ENCODE results near the gene ABLIM2.
A peak's percentile ranks its signal among the peaks of the same experiment; 100 is the strongest.
"Not testable (repeated sequence)": the region's sequence is repeated elsewhere in the genome, so short reads cannot be mapped to it uniquely, and the experiment has no call there.

The ABLIM2 gene

DNA sequence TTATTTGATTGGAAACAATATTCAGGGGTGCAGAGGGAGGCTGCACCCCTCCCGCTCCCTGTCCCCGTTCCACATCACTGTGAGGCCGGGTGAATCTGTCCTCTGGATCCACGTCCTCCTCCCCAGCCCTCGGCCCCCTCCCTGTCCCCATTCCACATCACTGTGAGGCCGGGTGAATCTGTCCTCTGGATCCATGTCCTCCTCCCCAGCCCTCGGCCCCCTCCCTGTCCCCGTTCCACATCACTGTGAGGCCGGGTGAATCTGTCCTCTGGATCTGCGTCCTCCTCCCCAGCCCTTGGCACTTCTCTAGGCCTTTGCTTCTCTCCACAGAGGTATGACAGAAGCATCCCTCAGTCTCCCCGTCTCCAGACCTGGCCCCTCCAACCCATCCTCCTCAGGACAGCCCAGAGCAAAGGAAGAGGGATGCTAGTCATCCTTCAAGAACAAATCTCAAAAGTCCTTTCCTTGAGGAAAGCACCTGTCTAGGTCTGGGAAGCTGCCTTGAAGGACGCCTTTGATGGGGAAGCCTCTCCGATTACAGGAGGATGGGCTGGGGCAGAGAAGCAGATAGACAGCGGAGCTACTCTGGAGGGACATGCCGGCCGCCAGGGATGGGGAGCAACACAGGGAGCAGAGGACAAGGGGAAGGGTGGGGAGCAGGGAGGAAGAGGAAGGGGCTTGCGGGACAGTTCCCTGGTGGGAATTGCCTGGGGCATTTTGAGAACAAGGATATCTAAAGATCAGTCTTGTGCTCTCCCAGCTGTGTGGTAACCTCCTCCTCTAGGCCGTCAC, 208.1 kb downstream of the ABLIM2 start:
- no peak for DNase-seq

DNA sequence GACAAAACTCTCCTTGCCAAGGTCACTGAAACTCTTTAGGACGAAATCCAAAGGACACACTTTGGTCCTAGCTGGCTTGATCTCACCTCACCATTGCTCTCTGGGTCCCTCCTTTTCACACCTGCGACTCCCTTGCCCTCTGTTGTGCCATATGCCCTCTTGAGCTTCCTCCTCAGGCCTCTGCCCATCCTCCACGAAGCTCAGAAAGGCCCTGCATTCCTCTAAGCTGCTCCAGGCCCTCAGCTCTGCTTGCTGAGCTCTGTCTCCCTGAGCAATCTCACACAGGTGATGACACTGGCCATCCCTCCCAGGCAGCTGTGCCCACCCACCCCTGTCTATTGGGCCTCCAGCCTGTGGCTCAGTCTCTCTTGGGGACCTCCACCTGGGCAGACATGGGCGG, 208.9 kb downstream of the ABLIM2 start:
- no peak for DNase-seq

DNA sequence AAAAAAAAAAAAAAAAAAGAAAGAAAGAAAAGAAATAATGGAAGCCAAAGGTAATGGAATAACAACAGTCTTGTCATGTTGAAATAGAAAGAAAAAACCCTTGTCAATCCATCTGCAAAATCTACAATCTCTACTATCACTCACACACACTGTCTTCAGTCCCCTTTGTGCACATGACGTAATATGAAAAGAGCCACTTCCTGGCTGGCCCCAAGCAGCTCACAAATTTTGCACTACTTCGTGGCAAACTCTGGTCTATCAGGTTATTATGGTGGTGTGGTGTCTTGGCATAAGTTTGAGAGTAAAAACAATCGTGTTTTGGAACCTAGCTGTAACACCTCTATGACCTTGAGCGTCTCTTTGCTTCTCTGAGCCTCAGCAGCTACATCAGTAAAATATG, 210.7 kb downstream of the ABLIM2 start:
- DNase-seq: no peak

DNA sequence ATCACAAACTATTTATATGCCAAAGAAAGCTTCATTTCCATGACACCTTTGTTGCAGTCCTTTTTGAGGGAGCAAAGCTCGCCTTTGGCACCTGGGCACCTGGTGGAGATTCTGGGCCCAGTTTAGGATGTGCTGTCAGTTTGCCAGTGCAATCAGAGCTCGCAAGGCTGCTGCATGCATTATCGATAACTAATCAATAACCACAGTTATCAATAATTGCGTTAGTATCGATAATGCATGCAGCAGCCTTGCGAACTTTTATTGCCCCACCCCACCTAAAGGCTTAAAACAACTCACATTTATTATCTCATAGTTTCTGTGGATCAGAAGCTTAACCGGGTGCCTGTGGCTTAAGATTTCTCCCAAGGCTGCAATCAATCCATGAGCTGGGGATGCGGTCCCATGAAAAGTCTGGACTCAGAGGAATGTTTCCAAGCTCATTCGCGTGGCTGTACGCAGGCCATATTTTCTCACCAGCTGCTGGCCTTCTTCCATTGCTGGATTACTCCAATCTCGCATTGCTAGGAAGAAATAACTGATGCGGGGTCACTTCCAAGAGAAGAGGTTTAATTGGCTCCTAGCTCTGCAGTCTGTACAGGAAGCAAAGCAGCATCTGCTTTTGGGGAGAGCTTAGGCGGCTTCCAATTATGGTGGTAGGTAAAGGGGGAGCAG, 212.8 kb downstream of the ABLIM2 start:
- no peak for DNase-seq

DNA sequence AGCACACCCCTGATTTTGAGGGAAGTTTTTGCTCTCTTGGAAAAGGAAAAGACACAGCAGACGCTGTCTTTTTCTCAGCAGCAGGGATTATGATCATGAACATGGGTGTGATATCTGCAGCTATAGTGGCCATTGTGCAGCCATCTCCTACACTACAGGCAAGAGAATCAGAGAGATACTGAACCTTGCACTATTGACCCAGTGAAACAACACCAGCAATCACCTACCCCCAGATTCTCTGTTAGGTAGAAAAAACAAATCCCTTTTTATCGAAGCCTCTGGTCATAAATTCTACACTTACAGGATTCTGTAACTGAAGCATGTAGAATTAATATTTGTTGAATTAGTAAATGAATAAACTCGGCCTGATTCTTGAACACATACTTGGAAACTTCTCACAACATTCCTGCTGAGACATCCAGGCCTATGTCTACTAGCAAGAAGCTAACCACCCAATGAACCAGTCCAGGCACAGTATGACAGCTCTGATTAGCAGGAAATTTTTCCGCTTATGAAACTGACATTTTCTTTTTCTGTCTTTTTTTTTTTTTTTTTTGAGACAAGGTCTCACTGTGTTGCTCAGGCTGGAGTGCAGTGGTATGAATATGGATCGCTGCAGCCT, 213.9 kb downstream of the ABLIM2 start:
- DNase-seq: no peak

DNA sequence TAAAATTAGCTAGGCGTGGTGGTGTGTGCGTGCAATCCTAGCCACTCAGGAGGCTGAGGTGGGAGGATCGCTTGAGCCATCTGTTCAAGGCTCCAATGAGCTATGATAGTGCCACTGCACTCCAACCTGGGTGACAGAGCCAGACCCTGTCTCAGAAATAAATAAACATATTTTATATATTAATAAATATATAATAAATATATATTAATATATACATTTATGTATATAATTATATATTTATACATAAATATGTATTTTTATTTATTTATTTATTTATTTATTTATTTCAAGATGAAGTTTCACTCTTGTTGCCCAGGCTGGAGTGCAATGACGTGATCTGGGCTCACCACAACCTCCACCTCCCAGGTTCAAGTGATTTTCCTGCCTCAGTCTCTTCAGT, 214.9 kb downstream of the ABLIM2 start:
- DNase-seq: not testable (repeated sequence)

DNA sequence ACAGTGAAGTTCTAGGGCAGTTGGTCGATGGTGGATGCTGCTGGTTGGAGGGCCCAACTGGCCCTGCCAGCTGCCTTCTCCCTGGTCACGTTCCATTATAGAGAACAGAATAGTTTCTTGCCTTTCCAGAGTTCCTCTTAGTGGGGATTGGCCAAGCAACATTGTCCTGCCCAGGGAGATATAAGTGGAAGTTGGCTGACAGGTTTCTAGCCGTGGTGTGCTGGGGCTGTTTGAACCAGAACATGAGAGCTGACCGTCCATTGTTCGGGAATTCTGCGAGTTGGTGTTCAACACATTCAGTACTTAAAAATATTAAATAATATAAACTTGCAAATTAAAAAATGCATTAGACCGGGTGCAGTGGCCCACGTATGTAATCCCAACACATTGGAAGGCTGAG, 215.4 kb downstream of the ABLIM2 start:
- DNase-seq: no peak

DNA sequence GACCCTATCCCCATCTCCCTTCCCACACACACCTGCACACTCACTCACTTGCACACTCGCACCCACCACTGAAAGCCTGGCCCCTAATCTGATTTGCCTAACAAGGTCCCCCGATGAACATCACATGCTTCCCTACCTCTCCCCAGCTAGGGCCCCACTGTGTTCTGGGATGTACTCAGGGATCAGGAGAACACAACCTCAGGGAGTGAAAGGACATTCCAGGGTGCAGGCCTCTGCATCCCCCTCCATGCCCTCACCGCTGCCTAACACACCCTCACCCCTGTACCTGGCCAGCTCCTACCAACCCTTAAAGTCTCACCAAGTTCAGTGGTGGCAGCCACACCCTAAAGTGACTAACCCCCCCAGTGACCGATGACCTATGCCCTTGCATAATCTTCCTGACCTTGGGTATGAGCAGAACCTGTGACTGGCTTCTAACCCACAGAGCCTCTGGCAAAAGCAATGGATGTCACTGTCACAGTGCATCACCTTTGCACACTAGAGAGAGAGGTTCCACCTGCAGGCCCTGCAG, 216.6 kb downstream of the ABLIM2 start:
- DNase-seq: no peak

DNA sequence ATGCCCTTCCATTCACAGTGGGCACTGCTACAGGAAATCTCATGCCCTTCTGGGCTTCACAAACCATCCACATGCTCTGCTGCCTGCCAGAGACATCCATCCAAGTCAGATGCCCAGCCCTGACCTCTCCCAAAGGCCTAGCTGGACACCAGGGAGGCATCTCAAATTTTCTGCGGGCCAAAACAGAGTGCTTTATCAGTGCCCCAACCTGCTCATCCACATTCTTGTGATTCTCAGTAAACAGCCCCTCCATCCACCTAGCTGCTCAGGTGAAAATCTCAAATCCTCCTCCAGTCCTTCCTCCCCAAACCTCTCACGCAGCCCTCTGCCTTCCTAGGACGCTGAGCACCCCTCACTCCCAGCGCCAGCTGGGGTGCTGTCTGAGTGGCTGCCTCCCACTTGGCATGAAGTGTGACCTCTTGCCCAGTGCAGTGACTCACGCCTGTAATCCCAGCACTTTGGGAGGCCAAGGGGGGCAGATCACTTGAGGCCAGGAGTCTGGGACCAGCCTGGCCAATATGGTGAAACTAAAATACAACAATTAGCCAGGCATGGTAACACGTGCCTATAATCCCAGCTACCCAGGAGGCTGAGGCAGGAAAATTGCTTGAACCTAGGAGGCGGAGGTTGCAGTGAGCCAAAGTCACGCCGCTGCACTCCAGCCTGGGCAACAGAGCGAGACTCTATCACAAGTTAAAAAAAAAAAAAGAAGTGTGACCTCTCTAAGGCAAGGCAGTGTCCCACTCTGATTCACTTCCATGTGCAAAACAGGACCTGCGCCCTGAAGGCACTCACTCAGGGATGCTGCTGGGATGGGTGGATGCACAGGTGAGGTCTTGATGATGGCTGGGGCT, 217.3 kb downstream of the ABLIM2 start:
- no peak for DNase-seq

DNA sequence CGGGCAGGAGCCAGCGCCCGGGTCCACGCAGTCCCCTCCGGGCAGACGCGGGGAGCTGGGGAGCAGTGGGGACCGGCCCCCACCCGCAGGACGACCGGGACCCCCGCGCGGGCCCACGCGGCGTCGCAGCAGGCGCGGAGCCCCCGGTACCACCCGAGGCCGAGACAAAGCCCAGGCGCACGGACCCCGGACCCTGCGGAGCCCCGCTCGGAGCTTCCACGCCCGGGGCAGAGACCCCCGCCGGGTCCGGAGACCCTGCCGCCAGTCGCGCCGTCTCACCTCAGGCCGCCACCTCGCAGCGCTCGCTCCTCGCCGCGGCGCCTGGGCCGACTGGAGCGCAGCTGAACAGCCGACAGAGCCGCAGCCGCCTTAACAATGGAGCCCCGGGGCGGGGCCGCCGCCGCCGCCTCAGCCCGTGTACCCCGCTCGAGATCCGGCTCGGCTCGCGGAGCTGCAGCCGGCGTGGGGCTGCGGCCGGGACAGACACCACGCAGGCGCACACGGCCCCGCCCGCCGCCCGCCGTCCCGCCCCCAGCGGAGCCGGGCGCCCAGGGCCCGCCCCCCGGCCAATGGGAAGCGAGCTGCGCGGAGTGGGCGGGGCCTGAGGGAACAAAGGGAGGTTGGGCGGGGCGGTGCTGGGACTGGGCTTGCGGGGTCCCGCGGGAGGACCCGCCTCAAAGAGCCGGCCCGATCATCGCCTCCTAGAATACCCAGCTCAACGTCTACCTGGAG, 219.1 kb downstream of the ABLIM2 start, which contains the start of gene AFAP1:
AFAP1 (minus strand) TSS at position 485 of the 732 bp plus-strand sequence. CDS start 67,783 bp downstream, outside the sequence.
- DNase-seq: peak; percentile 92

DNA sequence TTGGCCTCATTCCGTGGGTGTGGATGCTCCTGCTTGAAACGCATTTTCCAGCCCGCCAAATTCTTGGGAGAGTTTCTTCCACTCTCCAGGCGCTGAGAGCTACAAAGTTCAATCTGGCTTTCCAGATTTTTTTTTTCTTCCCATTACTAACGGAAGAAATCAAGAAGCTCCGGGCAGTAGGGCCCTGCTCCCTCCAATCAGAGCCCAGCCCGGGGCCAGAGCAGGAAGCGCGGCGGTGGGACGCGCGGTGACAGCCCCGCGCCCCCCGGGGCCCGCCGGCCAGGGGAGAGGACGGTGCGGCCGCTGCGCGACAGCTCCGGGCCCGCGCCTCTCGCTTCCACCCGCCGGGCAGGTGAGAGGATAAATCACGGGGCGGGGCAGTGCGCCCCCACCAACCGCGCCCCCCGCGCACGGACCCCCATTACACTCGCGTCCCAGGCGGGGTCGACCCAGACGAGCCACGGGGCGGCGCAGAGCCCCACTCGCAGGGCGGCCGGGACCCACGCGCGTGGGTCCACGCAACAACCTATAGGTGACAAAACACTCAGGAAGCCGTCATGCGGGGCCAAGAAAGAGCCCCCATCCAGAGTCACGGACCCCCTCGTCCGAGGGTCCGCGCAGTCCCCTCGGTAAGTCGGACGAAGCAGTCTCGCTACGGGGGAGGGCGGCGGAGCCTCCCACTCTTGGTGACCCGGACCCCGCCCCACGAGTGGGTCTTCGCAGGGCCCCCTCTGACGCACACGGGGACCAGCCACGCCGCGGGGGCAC, 219.8 kb downstream of the ABLIM2 start:
- peak; percentile 44 for DNase-seq

DNA sequence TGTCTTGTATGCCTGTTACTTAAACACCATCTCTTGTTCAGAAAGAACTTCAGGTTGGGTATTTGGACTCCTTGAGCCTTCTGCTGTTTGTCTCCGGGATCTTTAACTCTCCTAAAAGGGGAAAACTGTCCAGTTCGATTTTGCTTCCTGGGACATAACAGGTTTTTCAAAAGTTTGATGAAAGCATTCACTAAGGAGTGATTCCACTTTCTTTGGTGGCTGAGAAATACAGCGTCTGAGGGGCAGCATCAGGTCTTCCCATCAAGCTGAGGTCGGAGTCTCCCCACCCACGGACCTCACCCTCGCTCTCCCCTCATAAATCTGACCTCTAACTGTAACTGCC, 220.4 kb downstream of the ABLIM2 start:
- no peak for DNase-seq

DNA sequence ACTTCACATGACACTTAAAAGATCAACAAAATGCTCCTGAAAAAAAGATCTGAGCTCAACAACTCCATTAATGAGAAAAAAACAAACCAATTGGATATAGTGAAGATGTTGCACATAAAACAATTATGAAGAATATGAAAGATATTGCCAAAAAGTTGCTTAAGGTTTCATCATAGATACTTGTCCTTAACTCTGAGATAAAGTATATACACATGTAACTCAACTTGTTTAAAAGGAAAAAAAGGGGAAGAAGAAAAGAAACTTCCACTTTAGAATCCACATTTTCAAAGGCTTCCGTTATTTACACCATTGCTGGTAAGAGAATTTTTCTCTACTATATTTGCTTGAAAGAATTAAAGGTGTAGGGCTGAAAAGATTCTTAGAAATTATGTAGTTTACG, 221.6 kb downstream of the ABLIM2 start:
- no peak for DNase-seq

DNA sequence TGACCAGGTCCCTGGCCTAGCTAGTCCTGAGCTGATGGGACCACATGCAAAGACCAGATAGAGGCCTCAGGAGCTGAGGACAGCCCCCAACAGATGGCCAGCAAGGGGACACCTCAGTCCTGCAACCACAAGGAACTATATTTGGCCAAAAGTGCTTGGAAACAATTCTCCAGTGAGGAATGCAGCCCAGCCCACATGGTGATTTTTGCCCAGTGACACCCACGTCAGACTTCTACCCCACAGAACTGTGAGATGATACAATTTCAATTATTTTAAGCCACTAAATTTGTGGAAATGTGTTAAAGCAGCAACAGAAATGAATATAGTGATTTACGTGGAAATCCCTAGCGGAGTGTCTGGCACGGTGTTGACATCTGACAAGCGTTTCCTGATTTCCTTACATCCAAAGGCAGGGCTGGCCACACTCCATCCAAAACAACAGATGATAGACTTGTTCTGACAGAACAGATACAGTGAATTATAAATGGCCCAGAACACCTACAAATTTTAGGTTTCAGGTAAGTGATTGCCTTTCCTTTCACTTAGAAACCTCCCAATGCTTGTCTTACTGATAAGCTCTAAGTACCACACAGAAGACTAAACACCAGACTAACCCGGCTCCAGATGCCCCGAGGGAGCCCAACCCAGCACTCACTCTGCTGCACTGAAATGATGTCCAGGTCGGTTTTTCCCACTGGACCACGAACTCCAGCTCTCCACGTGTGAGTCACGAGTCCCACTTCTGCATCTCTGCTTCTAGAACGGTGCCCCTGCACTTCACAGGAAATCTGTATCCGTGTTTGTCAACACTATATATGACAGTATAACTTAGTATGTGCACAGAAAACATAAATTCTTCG, 224.7 kb downstream of the ABLIM2 start:
- no peak for DNase-seq

DNA sequence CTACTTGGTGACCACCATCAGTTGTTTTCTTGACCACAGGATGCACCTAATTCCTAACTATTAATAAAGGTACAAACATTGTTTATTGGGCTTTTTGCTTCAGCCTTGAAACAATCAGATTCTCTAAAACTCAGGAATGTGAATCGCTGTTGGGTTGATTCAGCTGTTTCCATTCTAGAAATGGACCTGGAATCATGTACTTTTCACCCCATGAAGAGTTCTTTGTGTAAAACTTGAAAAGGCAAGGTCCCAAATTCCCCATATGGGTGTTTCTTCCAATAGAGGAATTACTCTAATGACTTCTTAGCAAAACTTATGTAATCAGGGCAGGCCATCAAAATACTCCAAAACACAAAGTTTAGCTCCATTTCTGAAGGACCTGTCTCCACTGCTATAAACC, 226.3 kb downstream of the ABLIM2 start:
- no peak for DNase-seq

DNA sequence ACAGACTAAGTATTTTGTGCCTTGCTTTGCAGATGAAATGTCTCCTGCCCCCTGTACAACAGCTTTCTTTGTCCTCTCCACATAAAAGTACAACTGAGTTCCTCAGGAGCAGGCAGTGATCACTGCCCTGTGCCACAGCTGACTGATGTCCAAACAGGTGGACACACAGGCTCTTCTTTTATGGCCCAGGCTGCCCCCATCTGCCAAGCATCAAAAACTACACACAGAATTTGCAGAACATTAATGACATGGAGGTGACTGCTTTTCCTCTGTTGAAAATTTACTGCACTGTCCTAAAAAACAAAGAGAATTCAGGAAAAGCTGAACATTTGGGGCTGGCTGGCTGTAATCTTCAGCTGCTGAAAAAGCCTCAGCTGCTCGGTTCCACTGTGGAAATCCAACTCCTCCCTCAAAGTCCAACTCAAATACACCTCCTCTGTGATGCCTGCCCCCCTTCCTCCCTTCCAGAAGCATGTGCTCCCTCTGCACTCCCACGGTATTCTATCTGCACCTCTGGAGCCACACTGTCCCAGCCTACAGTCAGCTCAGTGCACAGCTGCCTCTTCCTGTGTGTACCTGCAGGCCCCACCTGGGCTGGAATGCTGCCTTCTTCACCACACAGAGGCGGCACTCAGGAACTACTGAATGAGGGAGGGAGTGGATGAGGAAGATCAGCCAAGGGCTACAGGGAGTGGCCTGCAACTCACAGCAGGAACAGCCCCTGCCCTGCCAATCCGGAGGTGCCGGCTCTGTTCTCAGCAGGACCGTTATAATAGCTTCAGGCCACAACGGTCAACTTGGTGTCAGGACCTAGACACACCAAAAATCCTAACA, 229.3 kb downstream of the ABLIM2 start:
- no peak for DNase-seq

DNA sequence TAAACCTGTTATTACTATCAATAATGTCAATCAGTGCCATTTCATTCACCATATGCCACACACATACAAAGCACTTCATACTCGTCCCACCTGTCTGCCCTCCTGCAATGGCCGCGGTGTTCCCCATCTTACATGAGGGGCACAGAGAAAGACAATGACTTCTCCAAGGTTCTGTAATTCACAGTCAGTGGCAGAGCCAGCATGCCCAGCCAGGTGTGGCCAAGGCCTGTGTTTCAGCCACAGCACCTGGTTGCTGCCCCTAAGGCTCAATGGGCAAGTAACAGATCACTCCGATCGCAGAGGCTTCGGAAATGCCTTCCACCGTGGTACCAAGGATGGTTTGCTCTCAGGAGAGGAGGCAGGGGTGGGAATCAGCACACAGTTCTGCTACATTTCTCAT, 229.9 kb downstream of the ABLIM2 start:
- DNase-seq: no peak

DNA sequence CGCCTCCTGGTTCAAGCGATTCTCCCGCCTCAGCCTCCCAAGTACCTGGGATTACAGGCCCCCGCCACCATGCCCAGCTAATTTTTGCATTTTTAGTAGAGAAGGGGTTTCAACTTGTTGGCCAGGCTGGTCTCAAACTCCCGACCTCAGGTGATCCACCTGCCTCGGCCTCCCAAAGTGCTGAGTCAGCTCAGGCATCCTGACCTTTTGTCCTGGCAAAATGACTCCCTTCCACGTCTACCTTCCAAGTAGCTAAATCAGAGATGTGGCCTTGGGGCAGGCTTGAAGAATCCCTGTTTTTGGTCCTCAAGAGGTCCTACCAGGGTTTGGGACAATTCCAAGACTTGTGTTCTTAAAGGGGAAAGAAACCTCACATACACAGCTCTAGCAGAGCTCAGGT, 231.8 kb downstream of the ABLIM2 start:
- DNase-seq: no peak

DNA sequence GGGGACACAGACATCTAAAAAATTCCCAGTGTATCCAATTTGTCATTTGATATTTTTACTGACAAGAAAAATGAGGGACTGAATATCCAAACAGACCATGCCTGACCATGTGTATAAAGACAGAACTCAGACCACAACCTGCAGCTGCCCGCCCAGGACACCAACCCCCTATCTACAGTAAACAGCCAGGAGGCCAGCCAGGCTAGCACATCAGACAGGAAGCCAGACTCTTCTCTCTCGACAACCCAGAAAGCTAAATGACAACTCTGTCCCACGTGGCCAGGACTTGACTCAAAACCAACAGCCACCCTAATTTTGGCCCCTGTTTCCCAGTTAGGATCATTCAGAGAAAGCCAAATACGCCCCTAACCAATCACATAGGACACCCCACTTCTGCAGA, 234.0 kb downstream of the ABLIM2 start:
- no peak for DNase-seq
